IPS-18c (cell line): ENCODE data around the gene SSBP2.
"Not testable (repeated sequence)": the region's sequence is repeated elsewhere in the genome, so short reads cannot be mapped to it uniquely, and the experiment has no call there.

Source experiments
- H3K4me3 ChIP-seq: 2 replicates; pipeline ENCODE4 v1.7.0; 2013; ENCODE audit warnings: low read depth, mild to moderate bottlenecking, low read length, moderate library complexity; ENCODE audit not compliant: insufficient read depth
- H3K9me3 ChIP-seq: one replicate; pipeline ENCODE4 v1.6.1; 2013; ENCODE audit warnings: mild to moderate bottlenecking, low read length, moderate library complexity; ENCODE audit not compliant: control insufficient read depth, insufficient read depth

The SSBP2 gene

GRCh38 chr5:81646469-81646995 lies 104.4 kb downstream of the SSBP2 start:
- H3K4me3 ChIP-seq = no peak overlapping the region
- H3K9me3 ChIP-seq = no peaks in the 10 kb centered on the region

- Histone ChIP-seq H3K4me3 (no peak overlapping the region), H3K9me3 (no peaks in the 10 kb centered on the region)
These were observed 108.7 kb downstream of the SSBP2 start for GRCh38 chr5:81642210-81642609.

GRCh38 chr5:81639556-81639955 lies 111.3 kb downstream of the SSBP2 start:
- Histone ChIP-seq H3K4me3 (no peak overlapping the region), H3K9me3 (no peaks in the 10 kb centered on the region)

- Histone ChIP-seq H3K9me3 (no peaks in the 10 kb centered on the region), H3K4me3 (no peak overlapping the region)
These were observed 112.4 kb downstream of the SSBP2 start for GRCh38 chr5:81638471-81638870.

GRCh38 chr5:81633891-81634290 lies 117.0 kb downstream of the SSBP2 start:
- no peaks in the 10 kb centered on the region for H3K9me3 ChIP-seq
- no peak overlapping the region for H3K4me3 ChIP-seq

- no peak overlapping the region for H3K4me3 ChIP-seq
- H3K9me3 ChIP-seq = no peaks in the 10 kb centered on the region
These were observed 117.4 kb downstream of the SSBP2 start for GRCh38 chr5:81633471-81633870.

- H3K4me3 ChIP-seq = no peak overlapping the region
- H3K9me3 ChIP-seq = no peaks in the 10 kb centered on the region
These were observed 118.2 kb downstream of the SSBP2 start for GRCh38 chr5:81632679-81633078.

GRCh38 chr5:81631621-81632020 lies 119.3 kb downstream of the SSBP2 start:
- Histone ChIP-seq H3K4me3 (no peak overlapping the region), H3K9me3 (no peaks in the 10 kb centered on the region)

GRCh38 chr5:81631124-81631523 lies 119.8 kb downstream of the SSBP2 start:
- no peak overlapping the region for H3K4me3 ChIP-seq
- H3K9me3 ChIP-seq = no peaks in the 10 kb centered on the region

- Histone ChIP-seq H3K9me3 (no peaks in the 10 kb centered on the region), H3K4me3 (no peak overlapping the region)
These were observed 120.2 kb downstream of the SSBP2 start for GRCh38 chr5:81630684-81631083.

GRCh38 chr5:81629986-81630385 lies 120.9 kb downstream of the SSBP2 start:
- no peaks in the 10 kb centered on the region for H3K9me3 ChIP-seq
- no peak overlapping the region for H3K4me3 ChIP-seq

GRCh38 chr5:81628061-81628460 lies 122.8 kb downstream of the SSBP2 start:
- not testable (repeated sequence) for H3K4me3 ChIP-seq, H3K9me3 ChIP-seq

GRCh38 chr5:81626524-81626923 lies 124.4 kb downstream of the SSBP2 start:
- Histone ChIP-seq H3K4me3 (no peak overlapping the region), H3K9me3 (peaks cover 3% of the 10 kb centered on the region)

- Histone ChIP-seq H3K4me3 (no peak overlapping the region), H3K9me3 (peaks cover 5% of the 10 kb centered on the region)
These were observed 141.0 kb downstream of the SSBP2 start for GRCh38 chr5:81609810-81610375.

GRCh38 chr5:81608976-81609375 lies 141.9 kb downstream of the SSBP2 start:
- H3K9me3 ChIP-seq = peaks cover 5% of the 10 kb centered on the region
- H3K4me3 ChIP-seq = no peak overlapping the region

GRCh38 chr5:81607693-81608092 lies 143.2 kb downstream of the SSBP2 start:
- Histone ChIP-seq H3K9me3 (peaks cover 5% of the 10 kb centered on the region), H3K4me3 (no peak overlapping the region)

- Histone ChIP-seq H3K4me3 (no peak overlapping the region), H3K9me3 (peaks cover 5% of the 10 kb centered on the region)
These were observed 144.7 kb downstream of the SSBP2 start for GRCh38 chr5:81606150-81606549.

- Histone ChIP-seq H3K4me3 (no peak overlapping the region), H3K9me3 (peaks cover 5% of the 10 kb centered on the region)
These were observed 145.6 kb downstream of the SSBP2 start for GRCh38 chr5:81605299-81605698.

- H3K4me3 ChIP-seq = no peak overlapping the region
- H3K9me3 ChIP-seq = no peaks in the 10 kb centered on the region
These were observed 146.7 kb downstream of the SSBP2 start for GRCh38 chr5:81604193-81604592.
